Measurements from ENCODE around the gene CLDN19. TPM values are rescaled to one million over a fixed set of nuclear protein-coding genes. Genes with fewer than 3 reads are reported as not detected.
A peak's percentile ranks its signal among the peaks of the same experiment; 100 is the strongest.

The CLDN19 gene
- polyA plus RNA-seq, 1 donor from 2014 or later = not detected

GRCh38 chr1:42686418-42686817 lies 53.6 kb downstream of the CLDN19 start:
- Histone ChIP-seq H2AFZ (ENCODE audit: low read depth, low read length) (no peak overlapping the region), H3K79me2 (replicated peaks; ENCODE audit: insufficient read depth, low read length) (peaks cover 83% of the 10 kb centered on the region), H3K9ac (ENCODE audit: low read length) (no peak overlapping the region), H3K4me3 (ENCODE audit: low read length) (peak overlapping the region; percentile 77), H3K36me3 (ENCODE audit: insufficient read depth, low read length) (no peaks in the 10 kb centered on the region), H3K4me2 (ENCODE audit: low read length) (no peak overlapping the region), H4K20me1 (ENCODE audit: insufficient read depth) (peaks cover 33% of the 10 kb centered on the region), H3K9me2 (ENCODE audit: insufficient read depth, low read length) (no peaks in the 10 kb centered on the region), H3F3A (ENCODE audit: insufficient read depth, low read length, poor library complexity, severe bottlenecking) (no peaks in the 10 kb centered on the region), H3K27me3 (ENCODE audit: insufficient read depth, low read depth, low read length) (no peaks in the 10 kb centered on the region), H3K27ac (ENCODE audit: low read length) (no peak overlapping the region), H3K9me3 (ENCODE audit: low read length) (no peaks in the 10 kb centered on the region)
- TF ChIP-seq SMC3 (conservative IDR thresholded peaks at IDR 0.05; ENCODE audit: poor library complexity) (no peak), RAD21 (conservative IDR thresholded peaks at IDR 0.05) (no peak), EZH2 (IDR thresholded peaks at IDR 0.05; ENCODE audit: borderline replicate concordance, insufficient read depth, low read length, poor library complexity, severe bottlenecking) (no peak), EP300 (conservative IDR thresholded peaks at IDR 0.05; ENCODE audit: poor library complexity, severe bottlenecking) (no peak), MXI1 (conservative IDR thresholded peaks at IDR 0.05; ENCODE audit: poor library complexity, severe bottlenecking) (no peak), CTCF (IDR thresholded peaks at IDR 0.05; ENCODE audit: poor library complexity, severe bottlenecking) (no peak), TAF1 (IDR thresholded peaks at IDR 0.05; ENCODE audit: low read depth) (no peak), POLR2AphosphoS5 (IDR thresholded peaks at IDR 0.05) (no peak)
- TF ChIP-seq, protein P1, sequence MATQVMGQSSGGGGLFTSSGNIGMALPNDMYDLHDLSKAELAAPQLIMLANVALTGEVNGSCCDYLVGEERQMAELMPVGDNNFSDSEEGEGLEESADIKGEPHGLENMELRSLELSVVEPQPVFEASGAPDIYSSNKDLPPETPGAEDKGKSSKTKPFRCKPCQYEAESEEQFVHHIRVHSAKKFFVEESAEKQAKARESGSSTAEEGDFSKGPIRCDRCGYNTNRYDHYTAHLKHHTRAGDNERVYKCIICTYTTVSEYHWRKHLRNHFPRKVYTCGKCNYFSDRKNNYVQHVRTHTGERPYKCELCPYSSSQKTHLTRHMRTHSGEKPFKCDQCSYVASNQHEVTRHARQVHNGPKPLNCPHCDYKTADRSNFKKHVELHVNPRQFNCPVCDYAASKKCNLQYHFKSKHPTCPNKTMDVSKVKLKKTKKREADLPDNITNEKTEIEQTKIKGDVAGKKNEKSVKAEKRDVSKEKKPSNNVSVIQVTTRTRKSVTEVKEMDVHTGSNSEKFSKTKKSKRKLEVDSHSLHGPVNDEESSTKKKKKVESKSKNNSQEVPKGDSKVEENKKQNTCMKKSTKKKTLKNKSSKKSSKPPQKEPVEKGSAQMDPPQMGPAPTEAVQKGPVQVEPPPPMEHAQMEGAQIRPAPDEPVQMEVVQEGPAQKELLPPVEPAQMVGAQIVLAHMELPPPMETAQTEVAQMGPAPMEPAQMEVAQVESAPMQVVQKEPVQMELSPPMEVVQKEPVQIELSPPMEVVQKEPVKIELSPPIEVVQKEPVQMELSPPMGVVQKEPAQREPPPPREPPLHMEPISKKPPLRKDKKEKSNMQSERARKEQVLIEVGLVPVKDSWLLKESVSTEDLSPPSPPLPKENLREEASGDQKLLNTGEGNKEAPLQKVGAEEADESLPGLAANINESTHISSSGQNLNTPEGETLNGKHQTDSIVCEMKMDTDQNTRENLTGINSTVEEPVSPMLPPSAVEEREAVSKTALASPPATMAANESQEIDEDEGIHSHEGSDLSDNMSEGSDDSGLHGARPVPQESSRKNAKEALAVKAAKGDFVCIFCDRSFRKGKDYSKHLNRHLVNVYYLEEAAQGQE (IDR thresholded peaks at IDR 0.05; ENCODE audit: borderline replicate concordance) = no peak

GRCh38 chr1:42684139-42684538 lies 55.9 kb downstream of the CLDN19 start:
- H4K20me1 ChIP-seq (ENCODE audit: insufficient read depth) = peaks cover 15% of the 10 kb centered on the region
- H3K36me3 ChIP-seq (ENCODE audit: insufficient read depth, low read length) = no peaks in the 10 kb centered on the region
- H3K4me3 ChIP-seq (ENCODE audit: low read length) = peak overlapping the region; percentile 77
- no peak overlapping the region for H2AFZ ChIP-seq (ENCODE audit: low read depth, low read length)
- H3K79me2 ChIP-seq (replicated peaks; ENCODE audit: insufficient read depth, low read length) = peaks cover 66% of the 10 kb centered on the region
- TF ChIP-seq EZH2 (IDR thresholded peaks at IDR 0.05; ENCODE audit: borderline replicate concordance, insufficient read depth, low read length, poor library complexity, severe bottlenecking) = no peak
- H3K27me3 ChIP-seq (ENCODE audit: insufficient read depth, low read depth, low read length) = no peaks in the 10 kb centered on the region
- peaks cover 5% of the 10 kb centered on the region for H3F3A ChIP-seq (ENCODE audit: insufficient read depth, low read length, poor library complexity, severe bottlenecking)
- no peaks in the 10 kb centered on the region for H3K9me2 ChIP-seq (ENCODE audit: insufficient read depth, low read length)
- peak overlapping the region; percentile 66 for H3K9ac ChIP-seq (ENCODE audit: low read length)
- H3K4me2 ChIP-seq (ENCODE audit: low read length) = peak overlapping the region; percentile 70
- H3K9me3 ChIP-seq (ENCODE audit: low read length) = no peaks in the 10 kb centered on the region
- H3K27ac ChIP-seq (ENCODE audit: low read length) = peak overlapping the region; percentile 49

Other genes starting within 250 kb of the CLDN19 start
- 61.9 and 85.0 TPM in 2 replicates for gene PPIH, start 81.8 kb downstream of the CLDN19 start, polyA plus RNA-seq
- 668 and 706 TPM in 2 replicates for gene YBX1, start 57.8 kb downstream of the CLDN19 start, polyA plus RNA-seq
- gene P3H1, start 26.8 kb upstream of the CLDN19 start, polyA plus RNA-seq = 32.4 and 47.6 TPM in 2 replicates
- 10.2 and 26.7 TPM in 2 replicates for gene C1orf50, start 27.0 kb upstream of the CLDN19 start, polyA plus RNA-seq
- gene TMEM269, start 44.8 kb upstream of the CLDN19 start, polyA plus RNA-seq = 1.1 and 1.9 TPM in 2 replicates
- gene ERMAP, start 76.9 kb upstream of the CLDN19 start, polyA plus RNA-seq = 10.2 and 10.6 TPM in 2 replicates
- gene SVBP, start 77.2 kb upstream of the CLDN19 start, polyA plus RNA-seq = 210 and 231 TPM in 2 replicates
- 14.9 and 16.2 TPM in 2 replicates for gene ZNF691, start 106.4 kb upstream of the CLDN19 start, polyA plus RNA-seq
- gene SLC2A1, start 218.6 kb upstream of the CLDN19 start, polyA plus RNA-seq = 39.4 and 40.6 TPM in 2 replicates

Data from neural cell (in vitro differentiated cells).